ENCODE results near the gene RTN1. TPM values are rescaled to one million over a fixed set of nuclear protein-coding genes. Genes with fewer than 3 reads are reported as not detected.
A peak's percentile ranks its signal among the peaks of the same experiment; 100 is the strongest.

Gene RTN1
- total RNA-seq, 1 donor from 2014 or later: 0.79 TPM

- no peaks in the 10 kb centered on the region for H3K27me3 ChIP-seq (ENCODE audit: control insufficient read depth, insufficient read depth, low read length)
- no peak for DNase-seq (ENCODE audit: low read depth)
- no peaks in the 10 kb centered on the region for H3K36me3 ChIP-seq (ENCODE audit: control insufficient read depth, insufficient read depth, low read length)
- H3K4me3 ChIP-seq (ENCODE audit: low read depth, low read length): no peak overlapping the region
- TF ChIP-seq CTCF (IDR thresholded peaks at IDR 0.05; ENCODE audit: insufficient read depth, low read length, poor library complexity, severe bottlenecking): no peak
Observed at GRCh38 chr14:59583755-59584154, 286.8 kb downstream of the RTN1 start.

- no peak overlapping the region for H3K4me3 ChIP-seq (ENCODE audit: low read depth, low read length)
- H3K27me3 ChIP-seq (ENCODE audit: control insufficient read depth, insufficient read depth, low read length): no peaks in the 10 kb centered on the region
- DNase-seq (ENCODE audit: low read depth): no peak
- no peaks in the 10 kb centered on the region for H3K36me3 ChIP-seq (ENCODE audit: control insufficient read depth, insufficient read depth, low read length)
- no peak for TF ChIP-seq CTCF (IDR thresholded peaks at IDR 0.05; ENCODE audit: insufficient read depth, low read length, poor library complexity, severe bottlenecking)
Observed at GRCh38 chr14:59582845-59583509, 287.6 kb downstream of the RTN1 start.

GRCh38 chr14:59582161-59582560 lies 288.4 kb downstream of the RTN1 start:
- Histone ChIP-seq H3K4me3 (ENCODE audit: low read depth, low read length) (no peak overlapping the region), H3K36me3 (ENCODE audit: control insufficient read depth, insufficient read depth, low read length) (no peaks in the 10 kb centered on the region), H3K27me3 (ENCODE audit: control insufficient read depth, insufficient read depth, low read length) (no peaks in the 10 kb centered on the region)
- DNase-seq (ENCODE audit: low read depth): no peak
- no peak for TF ChIP-seq CTCF (IDR thresholded peaks at IDR 0.05; ENCODE audit: insufficient read depth, low read length, poor library complexity, severe bottlenecking)

GRCh38 chr14:59580911-59581310 lies 289.7 kb downstream of the RTN1 start:
- TF ChIP-seq CTCF (IDR thresholded peaks at IDR 0.05; ENCODE audit: insufficient read depth, low read length, poor library complexity, severe bottlenecking): no peak
- Histone ChIP-seq H3K4me3 (ENCODE audit: low read depth, low read length) (no peak overlapping the region), H3K27me3 (ENCODE audit: control insufficient read depth, insufficient read depth, low read length) (no peaks in the 10 kb centered on the region), H3K36me3 (ENCODE audit: control insufficient read depth, insufficient read depth, low read length) (no peaks in the 10 kb centered on the region)
- no peak for DNase-seq (ENCODE audit: low read depth)

- Histone ChIP-seq H3K36me3 (ENCODE audit: control insufficient read depth, insufficient read depth, low read length) (no peaks in the 10 kb centered on the region), H3K4me3 (ENCODE audit: low read depth, low read length) (peak within 1 kb of the TSS; percentile 73), H3K27me3 (ENCODE audit: control insufficient read depth, insufficient read depth, low read length) (no peaks in the 10 kb centered on the region)
- peak; percentile 97 for TF ChIP-seq CTCF (IDR thresholded peaks at IDR 0.05; ENCODE audit: insufficient read depth, low read length, poor library complexity, severe bottlenecking)
- peak; percentile 51 for DNase-seq (ENCODE audit: low read depth)
Observed at GRCh38 chr14:59576332-59577294, 294.0 kb downstream of the RTN1 start, which contains the start of gene CCDC175. TSS of gene CCDC175 (minus strand) at chr14:59576812. CDS start at chr14:59576775, 37 bp downstream.

Measured in kidney epithelial cell (primary cell).